Measurements from ENCODE around the gene FCHO2.
A peak's percentile ranks its signal among the peaks of the same experiment; 100 is the strongest.

The FCHO2 gene

DNA sequence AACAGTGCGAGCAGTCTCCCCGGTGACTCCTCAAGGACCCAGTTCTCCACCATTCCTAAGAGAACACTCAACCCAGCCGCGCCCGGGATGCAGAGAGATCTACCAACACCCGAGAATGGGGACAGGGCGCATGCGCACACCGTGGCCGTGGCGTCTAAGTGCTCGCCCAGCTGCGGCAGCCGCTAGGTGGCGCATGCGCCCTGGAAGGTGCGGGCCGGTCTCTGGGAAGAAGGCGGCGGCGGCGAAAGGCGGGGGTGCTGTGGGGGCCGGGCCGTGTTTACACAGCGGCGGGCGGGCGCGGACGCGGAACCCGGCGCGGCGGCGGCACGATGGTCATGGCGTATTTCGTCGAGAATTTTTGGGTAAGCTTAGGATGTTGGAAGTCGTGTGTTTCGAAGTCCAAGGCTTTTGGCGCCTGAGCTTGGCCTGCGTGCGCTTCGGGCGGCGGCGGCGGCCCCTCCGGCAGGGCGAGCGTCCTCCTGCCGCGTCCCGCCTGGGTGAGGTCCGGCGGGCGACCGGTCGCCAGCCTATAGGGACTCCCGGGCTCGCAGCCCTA, at the start of gene FCHO2:
TSS of gene FCHO2 (plus strand) at position 274 of the 556 bp plus-strand sequence. CDS start at position 330, 56 bp downstream.
- peak; percentile 99 for DNase-seq (ENCODE audit: low read depth)
- TF ChIP-seq, protein P1, sequence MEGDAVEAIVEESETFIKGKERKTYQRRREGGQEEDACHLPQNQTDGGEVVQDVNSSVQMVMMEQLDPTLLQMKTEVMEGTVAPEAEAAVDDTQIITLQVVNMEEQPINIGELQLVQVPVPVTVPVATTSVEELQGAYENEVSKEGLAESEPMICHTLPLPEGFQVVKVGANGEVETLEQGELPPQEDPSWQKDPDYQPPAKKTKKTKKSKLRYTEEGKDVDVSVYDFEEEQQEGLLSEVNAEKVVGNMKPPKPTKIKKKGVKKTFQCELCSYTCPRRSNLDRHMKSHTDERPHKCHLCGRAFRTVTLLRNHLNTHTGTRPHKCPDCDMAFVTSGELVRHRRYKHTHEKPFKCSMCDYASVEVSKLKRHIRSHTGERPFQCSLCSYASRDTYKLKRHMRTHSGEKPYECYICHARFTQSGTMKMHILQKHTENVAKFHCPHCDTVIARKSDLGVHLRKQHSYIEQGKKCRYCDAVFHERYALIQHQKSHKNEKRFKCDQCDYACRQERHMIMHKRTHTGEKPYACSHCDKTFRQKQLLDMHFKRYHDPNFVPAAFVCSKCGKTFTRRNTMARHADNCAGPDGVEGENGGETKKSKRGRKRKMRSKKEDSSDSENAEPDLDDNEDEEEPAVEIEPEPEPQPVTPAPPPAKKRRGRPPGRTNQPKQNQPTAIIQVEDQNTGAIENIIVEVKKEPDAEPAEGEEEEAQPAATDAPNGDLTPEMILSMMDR (IDR thresholded peaks at IDR 0.05; ENCODE audit: insufficient read depth, low read depth, low read length, missing control alignments) = peak; percentile 63
- H3K4me3 ChIP-seq (ENCODE audit: low read length) = peak within 1 kb of the TSS; percentile 73

DNA sequence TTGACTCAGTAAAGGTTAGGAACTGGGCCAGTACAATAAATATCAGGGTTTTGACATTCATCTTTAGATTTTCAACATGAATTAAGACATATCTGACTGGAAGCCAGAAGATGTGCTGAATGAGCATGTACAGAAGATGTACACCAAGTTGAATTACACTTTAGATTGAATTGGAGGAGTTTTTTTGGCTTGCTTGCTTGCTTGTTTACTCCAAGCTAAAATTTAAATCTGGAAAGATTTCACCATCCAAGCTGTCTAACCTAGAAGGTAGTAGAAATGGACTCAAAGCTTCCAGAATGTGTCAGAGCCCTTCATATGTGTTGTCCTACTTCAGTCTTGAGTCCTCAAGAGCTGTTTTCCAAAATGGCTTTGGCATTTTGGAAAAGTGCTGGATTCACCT, 49.0 kb upstream of the FCHO2 start:
- TF ChIP-seq, protein P1 (IDR thresholded peaks at IDR 0.05; ENCODE audit: insufficient read depth, low read depth, low read length, missing control alignments) = no peak
- H3K4me3 ChIP-seq (ENCODE audit: low read length) = no peak overlapping the region
- no peak for DNase-seq (ENCODE audit: low read depth)

DNA sequence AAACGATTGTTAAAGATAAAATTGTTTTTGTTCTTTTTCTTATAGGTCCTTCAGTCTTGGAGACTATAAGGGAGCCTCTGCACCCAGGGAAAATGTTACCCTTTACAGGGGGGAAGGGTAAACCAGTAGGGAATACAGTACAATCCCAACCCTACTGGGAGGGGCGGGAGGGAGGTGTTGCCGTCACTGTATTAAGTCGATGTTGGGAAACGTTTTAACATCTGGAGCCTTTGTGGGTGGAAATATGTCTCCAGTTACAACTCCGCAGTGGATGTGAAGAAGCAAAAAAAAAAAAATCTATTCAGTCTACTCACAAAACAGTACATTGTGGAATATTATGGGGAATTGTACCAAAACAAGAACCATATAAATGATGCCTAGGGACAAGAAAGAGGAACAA, 47.2 kb upstream of the FCHO2 start:
- DNase-seq (ENCODE audit: low read depth) = no peak
- TF ChIP-seq, protein P1 (IDR thresholded peaks at IDR 0.05; ENCODE audit: insufficient read depth, low read depth, low read length, missing control alignments) = no peak

DNA sequence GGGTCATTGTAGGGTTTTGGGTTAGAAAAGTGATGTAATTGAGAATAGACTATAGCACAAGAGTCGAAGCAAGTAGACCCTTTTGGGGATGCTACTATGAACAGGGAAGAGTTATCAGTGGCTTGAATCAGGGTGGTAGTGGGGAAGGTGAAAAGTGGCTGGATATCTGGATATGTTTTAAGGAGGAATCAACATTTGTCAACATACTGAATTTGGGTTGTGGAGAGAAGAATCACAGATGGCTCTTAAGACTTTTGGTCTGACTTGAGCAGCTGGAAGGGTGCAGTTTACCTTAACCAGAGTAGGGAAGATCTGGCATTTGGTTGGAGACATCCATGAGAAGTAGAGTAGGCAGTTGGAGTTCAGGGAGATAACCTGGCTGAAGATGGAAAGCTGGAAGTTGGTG, 38.5 kb upstream of the FCHO2 start:
- no peak overlapping the region for H3K4me3 ChIP-seq (ENCODE audit: low read length)
- TF ChIP-seq, protein P1 (IDR thresholded peaks at IDR 0.05; ENCODE audit: insufficient read depth, low read depth, low read length, missing control alignments) = no peak
- DNase-seq (ENCODE audit: low read depth) = no peak

More for the DNA sequence above, 47.2 kb upstream of the FCHO2 start:
- H3K4me3 ChIP-seq (ENCODE audit: low read length) = no peak overlapping the region

- no peak overlapping the region for H3K4me3 ChIP-seq (ENCODE audit: low read length)
- DNase-seq (ENCODE audit: low read depth) = peak; percentile 44
- TF ChIP-seq, protein P1 (IDR thresholded peaks at IDR 0.05; ENCODE audit: insufficient read depth, low read depth, low read length, missing control alignments) = peak; percentile 42
Observed at GRCh38 chr5:72920690-72921502, 34.9 kb upstream of the FCHO2 start.

- TF ChIP-seq, protein P1 (IDR thresholded peaks at IDR 0.05; ENCODE audit: insufficient read depth, low read depth, low read length, missing control alignments) = no peak
- H3K4me3 ChIP-seq (ENCODE audit: low read length) = no peak overlapping the region
- DNase-seq (ENCODE audit: low read depth) = peak; percentile 11
Observed at GRCh38 chr5:72921886-72922285, 34.0 kb upstream of the FCHO2 start.

Data from epithelial cell of esophagus (primary cell).